AG04450 (cell line): ENCODE measurements around the gene CCDC141. TPM values are rescaled to one million over a fixed set of nuclear protein-coding genes. Genes with fewer than 3 reads are reported as not detected.

Experiments
- CTCF ChIA-PET: fragments of 300-600, 350-600 bp; formaldehyde crosslinking; extraction: SDS; loops from one replicate; lab custom pipeline; 2022; ENCODE audit warnings: antibody characterized with exemption, inconsistent platforms; lab: Charles Lee
- POLR2A ChIA-PET: fragments of 350-600 bp; formaldehyde crosslinking; extraction: SDS; loops from one replicate; lab custom pipeline; 2021; ENCODE audit warnings: antibody characterized with exemption, inconsistent platforms; lab: Yijun Ruan, JAX
- DNase-seq: peaks from one replicate; pipeline ENCODE4 v3.0.0-alpha.2; 2011; ENCODE audit warnings: low read depth, low spot score
- H3K27ac ChIP-seq: one replicate; pipeline ENCODE4 v1.5.1; 2012; ENCODE audit warnings: low read depth, low read length, control low read depth
- H3K27me3 ChIP-seq: one replicate; pipeline ENCODE4 v1.6.0; 2012; ENCODE audit warnings: low read length; ENCODE audit not compliant: control insufficient read depth, insufficient read depth
- H3K4me3 ChIP-seq: 2 replicates; pipeline ENCODE4 v1.5.1; 2011; ENCODE audit warnings: mild to moderate bottlenecking, low read depth, low read length, control low read depth
- H3K9me3 ChIP-seq: 2 replicates; pipeline ENCODE4 v1.5.1; 2012; ENCODE audit warnings: low read length; ENCODE audit not compliant: control insufficient read depth, insufficient read depth
- polyA plus RNA-seq: library from polyadenylated mRNA; depleted of rRNA; stranded (reverse); fragments of >200 nt; gene quantifications from 2 replicates; pipeline ENCODE4 v1.2.3, GENCODE V29; 2011
- TF ChIP-seq, protein P1 (sequence below): IDR thresholded peaks from 2 replicates; pipeline ENCODE4 v1.5.1; 2011; ENCODE audit warnings: low read depth, low read length, control low read depth, inconsistent platforms

Gene CCDC141
- polyA plus RNA-seq, 1 experiment, result not detected

DNA sequence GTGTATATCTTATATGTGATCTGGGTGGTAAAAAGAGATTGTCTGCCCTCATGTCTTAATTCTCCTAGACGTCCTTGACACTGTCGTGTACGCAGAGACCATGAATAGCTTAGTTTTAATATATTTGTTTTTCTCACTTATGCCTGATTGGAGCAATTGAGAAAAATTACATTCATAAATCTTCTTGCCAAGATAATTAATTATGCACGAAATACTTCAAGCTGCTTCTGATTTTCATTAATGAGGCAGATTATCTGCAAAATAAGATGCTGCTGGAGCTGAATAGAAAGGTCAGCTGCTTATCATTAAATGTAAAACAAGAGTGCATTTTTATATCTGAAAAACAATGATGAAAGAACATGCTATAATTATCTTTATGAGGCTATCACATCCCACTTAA, 95.9 kb downstream of the CCDC141 start:
- no peak overlapping the region for H3K27ac ChIP-seq
- H3K4me3 ChIP-seq, result no peak overlapping the region
- POLR2A ChIA-PET, result no interaction called here
- TF ChIP-seq, protein P1, sequence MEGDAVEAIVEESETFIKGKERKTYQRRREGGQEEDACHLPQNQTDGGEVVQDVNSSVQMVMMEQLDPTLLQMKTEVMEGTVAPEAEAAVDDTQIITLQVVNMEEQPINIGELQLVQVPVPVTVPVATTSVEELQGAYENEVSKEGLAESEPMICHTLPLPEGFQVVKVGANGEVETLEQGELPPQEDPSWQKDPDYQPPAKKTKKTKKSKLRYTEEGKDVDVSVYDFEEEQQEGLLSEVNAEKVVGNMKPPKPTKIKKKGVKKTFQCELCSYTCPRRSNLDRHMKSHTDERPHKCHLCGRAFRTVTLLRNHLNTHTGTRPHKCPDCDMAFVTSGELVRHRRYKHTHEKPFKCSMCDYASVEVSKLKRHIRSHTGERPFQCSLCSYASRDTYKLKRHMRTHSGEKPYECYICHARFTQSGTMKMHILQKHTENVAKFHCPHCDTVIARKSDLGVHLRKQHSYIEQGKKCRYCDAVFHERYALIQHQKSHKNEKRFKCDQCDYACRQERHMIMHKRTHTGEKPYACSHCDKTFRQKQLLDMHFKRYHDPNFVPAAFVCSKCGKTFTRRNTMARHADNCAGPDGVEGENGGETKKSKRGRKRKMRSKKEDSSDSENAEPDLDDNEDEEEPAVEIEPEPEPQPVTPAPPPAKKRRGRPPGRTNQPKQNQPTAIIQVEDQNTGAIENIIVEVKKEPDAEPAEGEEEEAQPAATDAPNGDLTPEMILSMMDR, result no peak
- DNase-seq, result no peak
- no peaks in the 10 kb centered on the region for H3K27me3 ChIP-seq
- H3K9me3 ChIP-seq, result no peaks in the 10 kb centered on the region
- CTCF ChIA-PET, result no interaction called here

DNA sequence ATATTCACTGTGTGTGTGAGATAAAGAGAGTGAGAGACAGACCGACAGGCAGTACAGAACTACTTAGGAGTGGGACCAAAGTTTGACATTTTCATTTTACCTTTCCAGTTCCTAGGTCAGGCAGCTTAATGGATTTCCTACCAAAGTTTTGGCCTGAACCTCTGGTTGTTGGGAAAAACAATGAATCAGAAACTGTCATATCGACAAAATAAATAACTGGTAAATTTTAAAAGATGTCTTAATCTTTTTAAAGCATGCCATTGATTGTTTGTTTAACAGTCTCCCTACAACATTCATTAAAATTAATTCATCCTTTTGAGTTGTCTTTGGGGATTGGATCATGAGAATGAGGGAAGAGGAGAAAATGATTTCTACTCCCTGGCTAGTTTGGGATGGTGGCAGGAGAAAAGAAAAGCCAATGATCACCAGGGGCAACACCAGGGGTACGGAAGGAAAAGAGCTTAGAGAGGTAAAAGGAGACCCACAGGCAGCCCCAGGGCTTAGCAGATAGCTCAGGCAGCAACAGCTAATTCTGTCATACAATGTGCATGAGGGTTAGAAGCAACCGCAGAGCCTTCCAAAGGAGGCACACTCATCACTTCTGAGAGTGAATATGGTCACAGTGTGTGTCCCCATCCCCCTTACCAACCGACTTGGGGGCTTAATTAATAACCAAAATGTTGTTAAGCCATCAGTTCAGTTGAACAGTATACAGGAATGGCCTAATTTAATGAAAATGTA, 98.5 kb downstream of the CCDC141 start:
- Histone ChIP-seq H3K4me3 (no peak overlapping the region), H3K27ac (no peak overlapping the region), H3K9me3 (no peaks in the 10 kb centered on the region), H3K27me3 (no peaks in the 10 kb centered on the region)
- ChIA-PET CTCF (no interaction called here), POLR2A (no interaction called here)
- TF ChIP-seq, protein P1, result no peak
- no peak for DNase-seq

DNA sequence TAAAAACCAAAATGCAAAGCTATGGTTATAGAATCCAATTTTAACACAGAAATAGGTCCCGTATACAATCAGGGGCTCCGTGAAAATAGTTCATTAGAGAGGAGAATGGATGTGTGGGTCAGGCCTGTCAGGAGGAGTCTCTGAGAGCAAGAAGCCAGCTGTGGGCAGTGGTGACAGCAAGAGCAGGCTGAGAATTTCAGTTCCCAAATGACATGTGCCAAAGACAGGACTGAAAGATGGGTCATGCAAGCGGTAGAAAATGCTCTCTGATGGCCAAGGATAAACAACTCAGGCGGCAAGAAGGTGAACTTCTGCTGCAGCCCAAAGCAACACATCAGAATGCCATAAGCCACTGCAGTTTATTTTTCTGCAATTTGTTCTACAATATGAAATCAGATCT, 100.4 kb downstream of the CCDC141 start:
- Histone ChIP-seq H3K9me3 (no peaks in the 10 kb centered on the region), H3K4me3 (no peak overlapping the region), H3K27ac (no peak overlapping the region), H3K27me3 (no peaks in the 10 kb centered on the region)
- TF ChIP-seq, protein P1, result no peak
- no peak for DNase-seq
- POLR2A ChIA-PET, result no interaction called here
- CTCF ChIA-PET, result no interaction called here

DNA sequence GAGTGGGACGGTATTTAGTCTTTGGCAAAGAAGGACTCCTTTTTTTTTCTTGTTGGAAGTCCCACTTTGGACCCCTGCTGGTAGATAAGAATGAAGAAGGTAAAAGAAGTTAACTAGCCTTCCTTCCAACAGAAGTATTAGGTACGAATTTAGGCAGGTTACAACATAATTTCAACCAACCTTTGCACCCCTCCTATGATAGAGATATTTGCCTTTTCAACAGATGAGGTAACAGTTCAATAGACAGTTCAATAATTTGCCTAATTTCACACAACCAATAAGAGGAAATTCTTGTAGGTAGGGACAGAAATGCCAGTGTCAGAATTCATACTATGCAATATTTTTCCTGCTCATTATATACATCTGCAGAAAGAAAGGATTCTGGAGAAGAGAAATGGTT, 100.8 kb downstream of the CCDC141 start:
- Histone ChIP-seq H3K4me3 (no peak overlapping the region), H3K27me3 (no peaks in the 10 kb centered on the region), H3K27ac (no peak overlapping the region), H3K9me3 (no peaks in the 10 kb centered on the region)
- DNase-seq, result no peak
- TF ChIP-seq, protein P1, result no peak
- POLR2A ChIA-PET, result no interaction called here
- CTCF ChIA-PET, result no interaction called here

DNA sequence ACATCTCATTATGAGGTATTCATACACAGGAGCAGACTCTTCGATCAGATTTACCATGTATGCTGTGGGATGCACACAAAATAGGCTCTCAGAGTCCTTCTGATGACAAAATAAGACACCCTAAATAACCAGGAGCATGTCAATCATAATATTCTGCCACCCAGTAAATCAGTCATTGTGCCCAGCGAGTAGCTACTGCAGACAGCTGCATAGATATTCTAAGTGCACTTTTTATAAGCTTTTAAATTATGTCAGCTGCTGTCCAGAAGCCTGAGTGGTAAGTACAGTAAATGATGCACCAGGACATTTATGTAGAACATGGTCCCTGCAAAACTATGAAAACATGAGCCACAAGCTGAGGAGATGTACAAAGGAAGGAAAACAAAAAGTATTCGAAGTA, 102.9 kb downstream of the CCDC141 start:
- DNase-seq, result no peak
- H3K9me3 ChIP-seq, result no peaks in the 10 kb centered on the region
- TF ChIP-seq, protein P1, result no peak
- POLR2A ChIA-PET, result no interaction called here
- no peak overlapping the region for H3K27ac ChIP-seq
- CTCF ChIA-PET, result no interaction called here
- no peaks in the 10 kb centered on the region for H3K27me3 ChIP-seq
- no peak overlapping the region for H3K4me3 ChIP-seq
